Measurements from ENCODE around the gene YY2. TPM values are rescaled to one million over a fixed set of nuclear protein-coding genes. Genes with fewer than 3 reads are reported as not detected.

YY2 gene
- total RNA-seq, 1 donor from 2014 or later = 1.6 TPM

DNA sequence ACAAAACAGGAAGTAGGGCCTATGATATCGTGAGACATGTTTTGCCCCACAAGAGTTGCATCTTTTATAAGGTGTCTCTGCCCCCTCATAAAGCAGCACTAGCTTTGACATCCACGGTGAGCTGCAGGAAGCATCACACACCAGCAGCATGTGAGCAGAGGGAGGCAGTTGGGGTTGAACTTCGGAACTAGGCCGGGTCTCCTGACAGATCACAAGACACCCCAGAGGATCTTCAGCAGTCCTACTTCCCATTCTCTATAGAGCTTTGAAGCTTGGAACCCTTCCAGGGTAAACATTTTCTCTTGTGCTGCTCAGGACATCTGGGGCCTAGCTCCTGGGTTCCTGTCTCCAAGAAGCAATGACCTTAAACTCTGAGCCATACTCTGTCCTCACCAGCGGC is 27.5 kb downstream of the YY2 start:
- no peak overlapping the region for H3K27ac Mint-ChIP-seq (ENCODE audit: unreplicated experiment)
- no peak for DNase-seq (ENCODE audit: low spot score)
- no peak for TF ChIP-seq CTCF (IDR thresholded peaks at IDR 0.05; ENCODE audit: unreplicated experiment)
- no peaks in the 10 kb centered on the region for H3K27me3 Mint-ChIP-seq (ENCODE audit: unreplicated experiment)
- no peaks in the 10 kb centered on the region for H3K9me3 Mint-ChIP-seq (ENCODE audit: unreplicated experiment)
- H3K36me3 Mint-ChIP-seq (ENCODE audit: low read depth, unreplicated experiment) = no peaks in the 10 kb centered on the region
- no peak overlapping the region for H3K4me3 Mint-ChIP-seq (ENCODE audit: unreplicated experiment)
- peaks cover 5% of the 10 kb centered on the region for H3K4me1 Mint-ChIP-seq (ENCODE audit: unreplicated experiment)

DNA sequence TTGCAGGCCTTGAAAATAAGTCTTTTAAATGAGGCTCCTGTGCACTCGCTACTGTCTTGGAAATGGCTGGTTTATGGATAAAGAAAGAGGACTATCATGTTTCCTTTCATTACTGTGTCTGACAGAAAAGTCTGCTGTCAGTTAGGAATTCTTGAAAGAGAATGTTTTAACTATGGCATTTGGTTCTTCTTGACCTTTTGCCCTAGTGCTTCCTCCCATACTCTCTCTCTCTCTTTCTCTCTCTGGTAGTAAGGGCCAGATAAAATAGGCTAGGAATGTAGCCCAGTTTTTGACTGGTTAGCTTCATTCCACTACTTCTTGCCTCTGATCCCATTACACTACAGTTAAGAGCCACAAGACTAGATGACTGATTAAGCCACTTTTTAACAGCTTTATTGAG is 29.8 kb downstream of the YY2 start:
- Mint-ChIP-seq H3K4me3 (ENCODE audit: unreplicated experiment) (no peak overlapping the region), H3K27ac (ENCODE audit: unreplicated experiment) (no peak overlapping the region), H3K36me3 (ENCODE audit: low read depth, unreplicated experiment) (no peaks in the 10 kb centered on the region), H3K9me3 (ENCODE audit: unreplicated experiment) (no peaks in the 10 kb centered on the region), H3K27me3 (ENCODE audit: unreplicated experiment) (no peaks in the 10 kb centered on the region), H3K4me1 (ENCODE audit: unreplicated experiment) (peaks cover 5% of the 10 kb centered on the region)
- TF ChIP-seq CTCF (IDR thresholded peaks at IDR 0.05; ENCODE audit: unreplicated experiment) = no peak
- DNase-seq (ENCODE audit: low spot score) = no peak

DNA sequence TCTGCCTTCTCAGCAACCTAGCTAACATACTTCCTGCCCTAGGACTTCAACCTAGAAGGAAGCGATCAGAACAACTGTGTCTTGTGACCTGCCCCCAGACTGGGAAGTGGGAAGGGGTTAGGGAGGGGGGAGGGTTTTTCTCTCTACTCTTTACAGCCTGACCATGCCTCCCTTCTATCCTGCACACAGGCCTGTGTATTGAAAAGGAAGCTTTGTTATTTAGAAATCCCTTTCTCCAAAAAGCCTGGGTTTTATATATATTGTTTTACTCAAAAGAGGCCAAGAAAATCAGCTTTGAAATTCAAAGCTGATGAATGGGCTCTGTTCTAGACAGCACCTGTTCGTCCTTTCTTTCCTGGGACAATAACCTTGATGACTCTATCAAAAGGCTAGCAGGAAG is 49.5 kb downstream of the YY2 start:
- Mint-ChIP-seq H3K9me3 (ENCODE audit: unreplicated experiment) (no peaks in the 10 kb centered on the region), H3K4me3 (ENCODE audit: unreplicated experiment) (no peak overlapping the region), H3K27ac (ENCODE audit: unreplicated experiment) (no peak overlapping the region), H3K27me3 (ENCODE audit: unreplicated experiment) (no peaks in the 10 kb centered on the region), H3K36me3 (ENCODE audit: low read depth, unreplicated experiment) (no peaks in the 10 kb centered on the region), H3K4me1 (ENCODE audit: unreplicated experiment) (peaks cover 7% of the 10 kb centered on the region)
- DNase-seq (ENCODE audit: low spot score) = no peak
- TF ChIP-seq CTCF (IDR thresholded peaks at IDR 0.05; ENCODE audit: unreplicated experiment) = no peak

DNA sequence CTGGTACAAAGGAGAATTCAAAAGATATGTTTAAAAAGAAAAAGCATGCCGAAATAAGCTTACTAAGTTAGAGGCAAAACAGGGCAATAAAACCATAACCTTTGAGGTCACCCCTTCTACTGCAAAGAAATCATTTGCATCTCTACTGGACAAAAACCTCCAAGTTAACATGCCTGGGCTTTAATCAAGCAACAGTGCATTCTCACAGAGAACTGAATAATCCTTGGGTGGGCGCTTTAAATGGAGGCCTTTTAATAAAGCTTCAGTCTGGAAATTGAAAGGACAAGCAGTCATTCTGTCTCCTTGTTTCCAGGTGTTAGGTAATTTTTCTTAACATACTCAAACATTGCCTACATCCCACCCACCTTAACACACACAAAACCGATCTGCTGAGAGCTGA is 50.2 kb downstream of the YY2 start:
- H3K36me3 Mint-ChIP-seq (ENCODE audit: low read depth, unreplicated experiment) = no peaks in the 10 kb centered on the region
- no peaks in the 10 kb centered on the region for H3K9me3 Mint-ChIP-seq (ENCODE audit: unreplicated experiment)
- DNase-seq (ENCODE audit: low spot score) = no peak
- peaks cover 7% of the 10 kb centered on the region for H3K4me1 Mint-ChIP-seq (ENCODE audit: unreplicated experiment)
- H3K27me3 Mint-ChIP-seq (ENCODE audit: unreplicated experiment) = no peaks in the 10 kb centered on the region
- no peak for TF ChIP-seq CTCF (IDR thresholded peaks at IDR 0.05; ENCODE audit: unreplicated experiment)
- no peak overlapping the region for H3K27ac Mint-ChIP-seq (ENCODE audit: unreplicated experiment)
- H3K4me3 Mint-ChIP-seq (ENCODE audit: unreplicated experiment) = no peak overlapping the region

DNA sequence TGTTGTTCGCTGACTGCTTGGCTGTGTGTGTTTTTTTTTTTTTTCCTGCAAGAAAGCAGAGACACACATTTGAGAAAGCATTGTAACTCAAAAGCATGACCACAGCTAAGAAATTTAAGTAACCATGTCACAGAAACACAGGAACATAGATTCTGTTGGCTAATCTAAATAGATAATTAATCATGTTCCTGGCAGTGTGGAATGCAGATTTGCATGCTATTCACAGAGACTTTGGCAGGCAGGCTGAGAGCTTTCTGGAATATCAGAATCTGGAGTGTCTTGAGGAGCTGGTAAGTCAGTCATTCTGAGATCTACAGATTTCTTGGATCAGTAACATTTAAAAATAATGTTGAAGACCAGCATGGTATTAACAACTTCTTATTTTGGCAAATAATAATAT is 51.5 kb downstream of the YY2 start:
- peaks cover 7% of the 10 kb centered on the region for H3K4me1 Mint-ChIP-seq (ENCODE audit: unreplicated experiment)
- no peak for TF ChIP-seq CTCF (IDR thresholded peaks at IDR 0.05; ENCODE audit: unreplicated experiment)
- no peaks in the 10 kb centered on the region for H3K9me3 Mint-ChIP-seq (ENCODE audit: unreplicated experiment)
- no peak overlapping the region for H3K27ac Mint-ChIP-seq (ENCODE audit: unreplicated experiment)
- H3K4me3 Mint-ChIP-seq (ENCODE audit: unreplicated experiment) = no peak overlapping the region
- no peaks in the 10 kb centered on the region for H3K27me3 Mint-ChIP-seq (ENCODE audit: unreplicated experiment)
- H3K36me3 Mint-ChIP-seq (ENCODE audit: low read depth, unreplicated experiment) = no peaks in the 10 kb centered on the region
- DNase-seq (ENCODE audit: low spot score) = no peak

Other genes with a start within 250 kb of the YY2 start
- not detected for gene KLHL34, start 197.7 kb upstream of the YY2 start, total RNA-seq (ENCODE audit: unreplicated experiment)
- not detected for gene SMPX, start 97.9 kb upstream of the YY2 start, total RNA-seq (ENCODE audit: unreplicated experiment)
- gene MBTPS2, start 16.4 kb upstream of the YY2 start, total RNA-seq (ENCODE audit: unreplicated experiment) = 9.4 TPM
- 161 TPM for gene SMS, start 84.7 kb downstream of the YY2 start, total RNA-seq (ENCODE audit: unreplicated experiment)
- 0.46 TPM for gene PHEX, start 176.3 kb downstream of the YY2 start, total RNA-seq (ENCODE audit: unreplicated experiment)

Data from endothelial cell (in vitro differentiated cells).